Endothelial cell of umbilical vein (primary cell): Measurements from ENCODE around the gene ITIH2.

Source experiments
- CTCF ChIP-seq, 2 donors: IDR thresholded peaks; 1 replicate in 1 of 2; 2 replicates in 1 of 2; pipeline ENCODE4 v1.5.1; 2011; ENCODE audit warnings: low read length in 2 of 2, mild to moderate bottlenecking in 2 of 2, moderate library complexity in 2 of 2, control low read depth in 1 of 2, inconsistent platforms in 1 of 2, low read depth in 1 of 2; ENCODE audit not compliant: insufficient read depth in 1 of 2; ENCODE audit errors: extremely low read depth in 1 of 2
- POLR2AphosphoS5 ChIP-seq: IDR thresholded peaks from 2 replicates; pipeline ENCODE4 v1.6.1; 2012; ENCODE audit warnings: low read depth, mild to moderate bottlenecking, control low read depth, low read length, moderate library complexity; ENCODE audit not compliant: insufficient read depth

GRCh38 chr10:7659560-7659959, 43.6 kb upstream of the ITIH2 start:
- no peak for TF ChIP-seq POLR2AphosphoS5
- TF ChIP-seq CTCF (IDR thresholded peaks at IDR 0.05; ENCODE audit: extremely low read depth in 1 of 2, insufficient read depth in 1 of 2, low read depth in 1 of 2, low read length in 2 of 2), result no peak
